IMR-90 (cell line): ENCODE data around the gene DENND10.
"Not testable (repeated sequence)": the region's sequence is repeated elsewhere in the genome, so short reads cannot be mapped to it uniquely, and the experiment has no call there.

Experiments used
- BHLHE40 ChIP-seq: fragments of 150-350 bp; IDR thresholded peaks from 2 replicates; pipeline ENCODE4 v1.6.1; 2016; ENCODE audit warnings: mild to moderate bottlenecking, low read depth, low read length
- FOS ChIP-seq: fragments of 150-350 bp; IDR thresholded peaks from 2 replicates; pipeline ENCODE4 v1.6.1; 2016; ENCODE audit warnings: low read depth, low read length
- POLR2A ChIP-seq: IDR thresholded peaks from 2 replicates; pipeline ENCODE4 v1.6.1; 2012; ENCODE audit warnings: mild to moderate bottlenecking, low read depth, low read length

DNA sequence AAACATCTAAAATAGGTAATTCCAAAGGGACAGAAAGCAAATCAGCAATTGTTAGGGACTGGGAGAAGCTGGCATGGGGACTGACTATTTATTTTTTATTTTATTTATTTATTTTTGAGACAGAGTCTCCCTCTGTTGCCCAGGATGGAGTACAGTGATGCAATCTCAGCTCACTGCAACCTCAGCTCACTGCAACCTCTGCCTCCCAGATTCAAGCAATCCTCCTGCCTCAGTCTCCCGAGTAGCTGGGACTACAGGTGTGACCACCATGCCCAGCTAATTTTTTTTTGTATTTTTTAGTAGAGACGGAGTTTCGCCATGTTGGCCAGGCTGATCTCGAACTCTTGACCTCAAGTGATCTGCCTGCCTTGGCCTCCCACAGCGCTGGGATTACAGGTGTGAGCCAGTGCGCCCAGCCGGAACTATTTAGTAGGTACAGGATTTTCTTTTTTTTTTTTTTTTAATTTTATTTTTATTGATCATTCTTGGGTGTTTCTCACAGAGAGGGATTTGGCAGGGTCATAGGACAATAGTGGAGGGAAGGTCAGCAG lies 77.0 kb downstream of the DENND10 start:
- not testable (repeated sequence) for TF ChIP-seq FOS, BHLHE40, POLR2A
